ENCODE data around the gene SMIM41.

Gene SMIM41

DNA sequence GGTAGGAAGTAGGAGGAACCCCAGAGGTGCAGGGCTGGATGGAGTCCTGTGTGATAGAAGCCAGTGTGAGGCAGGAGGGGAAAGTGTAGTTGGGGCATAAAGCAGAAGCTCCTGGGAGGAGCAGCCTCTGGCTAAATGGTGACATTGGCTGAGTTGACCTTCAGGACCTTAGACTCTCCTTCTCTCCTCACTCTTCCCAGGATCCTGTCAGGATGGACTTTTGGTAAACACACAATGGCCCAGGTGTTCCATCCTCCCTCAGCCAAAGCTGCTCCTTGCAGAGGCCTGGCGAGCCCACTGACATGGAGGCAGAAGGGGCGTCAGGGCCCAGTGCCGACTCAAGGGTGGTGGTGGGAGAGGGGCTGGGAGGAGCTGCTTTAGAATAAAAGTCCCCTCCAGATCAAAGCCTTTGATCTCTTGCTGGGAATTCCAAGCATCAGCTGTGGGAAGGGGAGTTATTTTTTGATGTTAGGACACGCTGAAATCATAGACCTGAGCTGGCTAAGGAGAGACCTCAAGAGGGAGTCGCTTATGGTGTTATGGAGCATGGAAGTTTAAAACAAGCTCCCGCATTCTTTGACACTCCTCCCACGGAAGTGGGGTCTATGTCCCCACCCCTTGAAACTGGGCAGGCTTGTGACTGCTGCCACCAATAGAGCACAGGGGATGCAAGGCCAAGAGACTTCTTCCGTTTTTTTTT, 44.1 kb downstream of the SMIM41 start:
- DNase-seq, result peak; percentile 2

DNA sequence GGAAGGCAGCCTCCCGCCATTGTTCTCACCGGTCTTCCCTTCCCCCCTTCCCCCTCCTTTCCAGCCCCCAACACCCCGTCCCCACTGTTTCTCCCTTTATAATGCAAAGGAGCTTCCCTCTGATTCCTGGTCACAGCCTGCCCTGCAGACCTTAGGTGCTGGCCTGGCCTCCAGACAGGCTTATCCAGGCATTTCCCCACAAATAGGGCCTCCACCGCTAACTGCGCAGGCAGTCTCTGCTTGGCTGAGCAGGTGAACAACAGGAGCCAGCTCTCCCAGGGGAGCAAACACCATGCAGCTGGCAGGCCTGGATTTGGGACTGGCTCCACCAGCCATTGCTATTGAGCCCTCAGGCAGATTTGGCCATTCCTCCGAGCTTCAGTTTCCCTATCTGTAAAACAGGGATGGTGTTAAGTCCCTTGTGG, 46.0 kb downstream of the SMIM41 start:
- peak; percentile 6 for DNase-seq

DNA sequence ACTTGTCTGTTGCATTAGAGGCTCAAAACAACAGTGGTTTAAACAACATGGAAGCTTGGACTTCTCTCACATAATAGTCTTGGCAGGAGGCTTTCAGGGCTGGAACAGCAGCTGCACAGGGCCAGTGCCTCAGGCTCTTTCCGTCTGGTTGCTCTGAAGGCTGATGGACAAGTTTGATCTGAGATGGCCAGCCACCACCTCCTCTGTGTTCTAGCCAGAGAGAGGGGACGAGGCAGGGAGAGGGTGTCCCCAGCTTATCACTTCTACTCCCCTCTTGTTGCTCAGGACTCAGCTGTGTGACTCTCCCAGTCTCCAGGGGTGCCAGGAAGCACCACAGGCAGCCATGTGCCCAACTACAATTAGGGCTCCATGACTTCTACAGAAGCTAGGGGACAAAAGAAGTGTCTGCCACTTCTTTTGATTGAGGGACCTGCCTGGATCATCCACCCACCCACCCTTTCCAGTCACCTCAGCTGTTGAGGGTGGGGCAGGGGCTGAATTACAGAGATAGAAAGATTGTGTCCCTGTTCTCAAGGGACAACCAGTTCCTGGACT, 46.6 kb downstream of the SMIM41 start:
- DNase-seq, result peak; percentile 4

DNA sequence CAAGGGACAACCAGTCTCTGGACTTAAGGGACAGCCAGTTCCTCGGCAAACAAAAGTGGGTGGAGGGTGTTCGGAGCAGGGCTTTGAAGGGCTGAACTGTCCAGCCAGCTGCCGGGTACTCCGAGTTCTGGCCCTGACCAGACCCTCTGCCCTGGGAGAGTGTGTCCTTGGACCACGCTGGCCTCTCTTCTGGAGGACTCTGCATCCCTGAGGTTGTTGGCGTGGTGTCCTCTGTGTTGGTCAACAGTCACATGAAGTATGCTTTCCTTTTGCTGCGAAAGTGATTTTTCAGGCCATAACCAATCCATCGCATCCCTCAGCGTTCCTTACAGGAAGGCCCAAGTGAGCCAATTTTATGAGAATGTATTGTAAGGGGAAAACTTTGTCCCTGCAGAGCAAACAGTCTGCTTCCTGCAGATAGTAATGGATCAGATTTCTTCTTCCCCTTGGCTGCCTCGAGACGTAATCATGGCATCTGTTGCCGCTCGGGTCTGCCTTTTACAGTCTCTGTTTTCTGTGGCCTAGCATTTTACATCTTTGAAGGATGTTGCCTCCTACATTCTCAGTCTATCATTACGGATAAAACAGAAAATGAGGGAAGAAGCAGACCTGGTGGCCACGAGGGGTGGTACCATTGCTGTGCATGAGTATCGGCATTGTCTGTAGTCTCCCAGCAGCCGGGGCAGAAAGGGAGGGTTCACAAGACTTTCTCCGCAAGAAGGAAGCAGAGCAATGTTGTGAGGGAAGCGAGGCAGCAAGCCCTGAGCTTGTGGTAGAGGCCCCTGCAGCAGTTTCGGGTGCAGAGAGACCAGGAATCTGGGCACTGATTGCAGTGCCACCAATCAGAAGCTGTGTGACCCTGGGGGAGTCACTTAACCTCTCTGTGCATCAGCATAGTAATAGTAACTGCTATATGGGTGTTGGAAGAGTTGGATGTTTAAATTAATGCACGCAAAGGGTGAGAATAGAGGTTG, 47.4 kb downstream of the SMIM41 start:
- DNase-seq, result peak; percentile 2

DNA sequence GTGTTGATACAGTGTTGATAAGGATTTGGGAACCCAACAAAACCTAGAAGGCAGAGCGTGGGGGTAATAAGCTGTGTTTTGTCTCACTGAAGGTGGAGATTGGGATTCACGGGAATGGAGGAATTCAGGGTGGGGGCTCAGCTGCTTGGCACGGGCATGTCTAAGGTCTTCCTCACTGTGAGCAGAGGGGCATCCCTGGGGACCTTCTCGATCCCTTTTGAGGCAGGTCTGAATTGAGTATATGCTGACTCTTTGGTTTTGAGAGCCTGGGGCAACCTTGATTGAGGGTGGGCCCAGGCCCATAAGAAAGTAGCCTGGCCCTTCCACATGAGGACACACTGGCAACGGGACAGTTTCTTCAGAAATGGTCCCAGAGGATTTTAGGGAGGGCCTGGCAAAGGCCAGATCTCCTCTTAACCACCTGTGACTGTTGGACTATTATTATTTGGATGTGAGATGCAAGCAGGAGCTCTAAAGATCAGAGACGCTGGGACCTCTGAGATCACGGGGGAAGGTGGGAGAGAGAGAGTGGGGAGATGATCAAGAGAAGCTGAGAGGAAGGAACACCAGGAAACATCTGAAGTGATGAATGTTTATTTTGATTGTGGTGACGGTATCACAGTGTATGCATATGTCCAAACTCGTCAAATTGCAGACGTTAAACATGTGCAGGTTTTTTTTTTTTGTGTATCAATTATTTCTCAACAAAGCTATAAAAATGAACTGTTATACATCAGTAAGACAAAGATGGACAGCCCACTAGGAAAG, 48.4 kb downstream of the SMIM41 start:
- no peak for DNase-seq

DNA sequence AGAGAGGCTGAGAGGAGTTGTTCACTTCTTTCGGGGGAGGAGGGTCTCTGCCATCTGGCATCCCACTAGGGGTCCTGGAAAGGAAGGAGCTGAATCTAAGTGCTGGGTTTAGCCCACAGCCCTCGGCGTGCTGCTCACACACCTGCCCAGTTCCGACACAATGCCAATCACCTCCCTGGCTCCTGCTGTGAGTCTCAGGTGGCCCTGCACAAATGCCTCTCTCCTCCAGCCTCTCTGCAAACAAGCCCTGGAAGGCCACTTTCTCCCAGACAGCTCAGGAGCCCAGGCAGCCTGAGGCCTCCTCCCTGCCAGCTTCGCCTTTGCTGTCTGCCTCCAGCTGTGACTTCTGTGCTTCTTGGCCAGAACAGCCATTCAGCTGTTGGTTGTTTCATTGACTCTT, 51.2 kb downstream of the SMIM41 start:
- DNase-seq, result peak; percentile 7

DNA sequence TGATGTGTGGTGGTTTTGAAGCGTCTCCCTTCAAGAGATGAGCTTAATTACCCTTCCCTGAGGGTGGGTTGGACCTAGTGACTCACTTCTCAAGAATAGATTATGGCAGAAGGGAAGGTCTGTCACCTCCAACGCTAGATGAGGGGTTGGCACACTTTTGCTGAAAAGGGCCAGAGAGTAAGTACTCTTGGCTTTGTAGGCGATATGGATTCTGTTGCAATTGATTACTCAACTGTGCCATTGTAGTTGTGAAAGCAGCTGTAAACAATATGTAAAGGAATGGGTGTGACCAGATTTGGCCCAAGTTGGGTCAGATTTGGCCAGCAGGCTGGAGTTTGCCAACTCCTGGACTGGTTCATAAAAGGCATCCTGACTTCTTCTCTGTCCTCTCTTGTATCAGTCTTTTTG, 53.3 kb downstream of the SMIM41 start:
- no peak for DNase-seq

DNA sequence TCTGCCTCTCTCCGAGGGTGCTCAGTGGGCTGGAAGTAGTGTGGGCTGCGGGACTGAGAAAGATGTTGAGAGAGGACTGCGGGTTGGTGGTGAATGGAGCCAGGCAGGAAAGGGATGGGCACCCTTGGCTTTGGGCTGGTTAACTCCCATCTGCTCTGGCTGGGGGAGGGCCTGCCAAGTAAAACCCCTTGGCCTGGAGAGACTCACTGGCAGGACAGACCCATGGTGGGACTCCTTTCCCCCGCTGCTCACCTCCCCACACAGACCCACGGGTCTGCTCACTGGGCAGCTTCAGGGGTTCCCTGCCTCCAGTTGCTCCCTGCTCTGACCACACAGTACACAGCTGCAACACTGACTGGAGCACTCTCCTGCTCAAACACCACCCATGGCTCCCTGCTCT, 58.2 kb downstream of the SMIM41 start:
- DNase-seq, result peak; percentile 6

DNA sequence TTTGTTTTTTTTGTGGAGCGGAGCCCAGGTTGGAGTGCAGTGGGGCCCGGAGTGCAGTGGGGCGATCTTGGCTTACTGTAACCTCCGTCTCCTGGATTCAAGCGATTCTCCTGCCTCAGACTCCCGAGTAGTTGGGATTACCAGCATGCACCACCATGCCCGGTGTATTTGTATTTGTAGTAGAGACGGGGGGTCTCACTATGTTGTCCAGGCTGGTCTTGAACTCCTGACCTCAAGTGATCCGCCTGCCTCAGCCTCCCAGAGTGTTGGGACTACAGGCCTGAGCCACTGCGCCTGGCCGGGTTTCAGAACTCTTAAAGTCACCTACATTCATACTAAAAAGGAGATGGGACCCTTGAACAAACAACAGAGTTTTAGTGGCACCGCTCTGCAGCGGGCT, 59.6 kb downstream of the SMIM41 start:
- DNase-seq, result no peak

DNA sequence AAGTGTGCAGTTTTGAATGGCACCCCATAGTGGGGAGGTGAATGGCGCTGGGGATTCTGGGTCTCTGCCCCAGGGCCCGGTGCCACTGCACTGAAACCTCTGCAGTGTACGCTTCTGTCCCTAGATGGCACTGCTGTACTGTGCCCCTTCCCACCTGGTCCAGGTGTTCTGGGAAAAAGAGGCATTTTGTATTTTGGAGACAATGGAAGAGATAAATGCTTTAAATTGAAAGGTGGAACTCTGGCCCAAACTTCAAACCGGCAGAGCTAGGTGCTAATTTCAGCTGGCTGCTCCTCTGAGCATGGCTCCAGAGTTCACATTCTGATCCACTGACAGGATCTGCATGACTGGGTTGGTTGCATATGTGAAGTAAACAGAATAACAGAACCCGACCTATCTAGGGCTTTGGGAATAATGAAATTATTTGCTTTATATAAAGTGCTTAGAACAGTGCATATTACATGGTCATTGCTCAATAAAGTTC, 60.1 kb downstream of the SMIM41 start:
- peak; percentile 90 for DNase-seq

DNA sequence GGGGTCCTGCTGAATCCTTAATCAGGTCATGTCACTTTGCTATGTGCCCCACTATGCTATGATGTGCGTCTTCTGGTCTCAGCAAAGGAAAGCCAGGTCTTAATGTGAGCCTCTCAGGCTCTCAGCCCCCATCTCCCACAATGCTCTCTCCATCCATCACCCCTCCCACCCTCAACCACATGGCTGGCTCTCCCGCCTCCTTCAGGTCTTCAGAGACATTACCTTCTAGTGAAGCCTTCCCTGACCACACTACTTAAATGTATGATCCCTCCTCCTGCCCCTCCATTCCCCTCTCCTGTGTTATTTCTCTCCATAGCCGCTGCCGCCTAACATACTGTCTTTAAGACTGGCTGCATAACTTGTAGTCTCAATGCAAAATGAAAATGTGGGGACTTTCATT, 61.8 kb downstream of the SMIM41 start:
- DNase-seq, result no peak

DNA sequence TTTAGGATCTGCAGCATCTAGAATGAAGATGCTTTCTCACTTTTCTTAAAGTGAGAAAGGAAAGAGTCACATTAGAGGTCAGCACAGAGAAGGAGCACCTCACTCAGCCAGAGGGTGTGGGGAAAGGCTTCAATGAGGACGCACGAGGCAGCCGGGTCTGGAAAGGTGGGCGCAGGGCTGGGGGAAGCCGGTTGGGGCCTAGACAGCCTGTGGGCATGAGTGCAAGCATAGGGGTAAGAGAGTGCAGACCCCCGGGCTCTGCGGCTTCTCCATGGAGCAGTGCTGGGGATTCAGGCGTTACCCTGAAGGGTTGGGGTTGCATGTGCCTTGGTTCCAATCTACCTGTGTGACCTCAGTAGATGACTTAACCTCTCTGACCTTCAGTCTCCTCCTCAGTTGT, 62.4 kb downstream of the SMIM41 start:
- DNase-seq, result no peak

DNA sequence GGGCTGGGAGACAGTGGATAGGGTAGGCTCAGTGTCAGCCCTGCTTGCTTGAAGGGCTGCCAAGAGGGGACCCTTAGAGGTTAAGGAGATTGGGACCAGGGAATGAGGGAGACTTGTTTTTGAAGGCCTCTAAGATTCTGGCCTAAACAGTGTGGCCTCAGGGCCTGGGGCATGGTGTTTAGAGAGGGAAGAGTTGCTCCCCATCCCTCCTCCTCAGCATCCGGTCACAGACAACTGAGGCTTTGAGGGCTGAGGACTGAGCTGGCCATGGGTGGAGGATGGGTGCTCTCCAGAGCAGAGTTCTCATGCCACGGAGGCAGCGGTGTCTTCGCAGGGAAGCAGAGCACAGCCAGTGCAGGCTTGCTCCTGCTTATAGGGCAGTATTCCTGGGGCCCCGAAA, 62.9 kb downstream of the SMIM41 start:
- no peak for DNase-seq

DNA sequence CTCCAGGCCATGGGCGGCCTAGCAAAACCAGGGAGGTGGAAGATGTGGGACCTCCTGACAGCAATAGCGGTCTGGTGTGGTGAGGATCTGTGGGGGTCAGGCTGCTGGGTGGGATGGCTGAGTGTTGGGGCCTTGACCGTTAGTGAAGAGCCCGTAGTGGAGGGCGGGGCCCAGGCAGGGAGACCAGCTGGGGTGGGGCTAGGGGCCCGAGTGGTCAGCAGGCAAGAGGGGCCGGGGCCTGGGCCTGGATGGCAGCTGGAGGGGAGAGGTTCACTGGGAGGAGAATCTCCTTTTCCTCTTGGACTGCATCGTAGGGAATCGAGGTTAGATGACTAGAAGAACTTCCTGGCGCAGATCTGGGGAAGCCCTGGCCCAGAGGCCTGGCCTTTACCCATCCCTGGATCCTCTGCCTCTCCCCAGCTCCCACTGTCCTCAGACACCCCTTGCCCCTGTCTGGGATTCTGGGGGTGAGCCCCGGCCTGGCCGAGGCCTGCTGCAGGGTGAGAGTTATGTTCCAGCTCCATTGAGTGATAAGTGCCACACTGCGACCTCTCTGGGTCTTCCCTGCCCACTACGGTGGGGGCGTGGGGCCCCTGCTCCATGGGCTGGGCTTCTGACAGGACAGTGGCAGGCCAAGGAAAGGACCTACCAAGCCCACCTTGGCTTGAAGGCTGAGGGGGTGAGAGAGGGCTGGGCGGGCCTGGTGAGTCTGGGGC, 65.2 kb downstream of the SMIM41 start:
- DNase-seq, result no peak

DNA sequence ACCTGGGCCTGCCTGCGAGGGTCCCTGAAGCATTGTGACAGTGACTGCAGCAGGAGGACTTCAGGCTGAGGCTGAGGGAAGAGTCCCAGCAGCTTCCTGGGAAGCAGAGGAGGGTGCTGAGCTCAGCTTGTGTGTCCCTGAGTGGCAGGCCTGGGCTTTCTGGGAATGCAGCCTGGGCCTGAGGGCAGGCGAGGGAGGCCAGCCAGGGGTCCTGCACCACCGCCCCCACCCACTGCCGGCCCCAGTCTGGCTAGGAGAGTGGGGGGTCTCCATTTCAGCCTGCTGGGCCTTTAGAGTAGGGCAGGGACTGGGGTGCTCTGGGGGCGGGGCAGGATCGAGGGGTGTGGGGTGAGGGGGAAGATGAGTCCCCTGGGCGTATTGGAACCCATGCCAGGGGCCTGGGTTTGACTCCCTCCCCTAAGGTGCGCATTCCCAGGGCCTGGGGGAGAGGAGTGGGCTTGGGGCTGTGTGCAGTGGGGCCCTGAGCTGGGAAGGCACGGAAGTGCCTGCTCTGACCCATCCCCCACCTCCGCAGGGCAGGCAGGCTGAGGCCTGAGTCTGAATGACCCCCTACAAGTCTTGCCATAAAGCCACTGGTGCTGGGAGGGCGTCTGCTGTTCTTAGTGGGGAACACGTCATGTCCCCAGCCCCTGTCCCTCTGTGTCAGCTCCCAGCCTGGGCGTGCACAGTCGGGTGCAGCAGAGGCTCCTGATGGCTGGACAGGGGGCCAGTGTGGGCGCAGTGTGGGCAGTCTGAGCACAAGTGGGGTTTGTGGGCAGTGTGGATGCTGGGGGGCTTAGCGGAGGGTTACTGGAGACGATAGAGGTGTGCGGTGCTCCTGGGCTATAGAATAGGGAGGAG, 66.0 kb downstream of the SMIM41 start:
- DNase-seq, result no peak

DNA sequence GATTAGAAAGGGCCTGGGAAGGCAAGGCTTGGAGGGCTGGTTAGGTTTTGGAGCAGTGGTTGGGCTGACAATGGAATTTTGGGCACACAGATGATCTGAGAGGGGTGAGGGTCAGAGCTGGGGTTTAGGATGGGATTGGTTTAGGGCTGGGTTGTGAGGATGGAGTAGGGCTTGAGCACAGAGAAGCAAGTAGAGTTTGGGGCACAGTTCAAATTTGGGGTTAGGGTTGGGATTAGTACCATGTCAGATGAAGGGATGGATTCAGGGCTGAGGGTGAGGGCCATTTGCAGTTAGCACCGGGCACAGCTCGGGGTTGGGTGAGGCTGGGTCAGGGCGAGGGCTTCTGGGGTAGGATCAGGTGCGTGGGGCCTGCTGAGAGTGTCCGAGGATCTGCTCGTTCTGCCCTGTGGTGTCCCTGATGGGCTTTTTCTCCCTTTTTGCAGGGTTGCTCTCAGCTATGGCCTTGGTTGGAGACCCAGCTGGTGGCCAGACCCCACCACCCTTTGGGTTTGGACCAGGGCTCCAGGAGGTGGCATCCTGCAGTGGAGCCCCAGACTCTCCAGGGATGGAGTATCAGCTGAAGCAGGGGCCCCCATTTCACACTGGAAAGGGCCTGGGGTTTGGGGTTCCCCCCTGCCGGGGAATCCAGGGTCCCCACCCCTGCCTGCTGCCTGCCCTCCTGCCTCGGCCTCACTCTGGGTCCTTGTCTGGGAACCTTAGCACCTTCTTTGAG, 66.8 kb downstream of the SMIM41 start:
- no peak for DNase-seq

DNA sequence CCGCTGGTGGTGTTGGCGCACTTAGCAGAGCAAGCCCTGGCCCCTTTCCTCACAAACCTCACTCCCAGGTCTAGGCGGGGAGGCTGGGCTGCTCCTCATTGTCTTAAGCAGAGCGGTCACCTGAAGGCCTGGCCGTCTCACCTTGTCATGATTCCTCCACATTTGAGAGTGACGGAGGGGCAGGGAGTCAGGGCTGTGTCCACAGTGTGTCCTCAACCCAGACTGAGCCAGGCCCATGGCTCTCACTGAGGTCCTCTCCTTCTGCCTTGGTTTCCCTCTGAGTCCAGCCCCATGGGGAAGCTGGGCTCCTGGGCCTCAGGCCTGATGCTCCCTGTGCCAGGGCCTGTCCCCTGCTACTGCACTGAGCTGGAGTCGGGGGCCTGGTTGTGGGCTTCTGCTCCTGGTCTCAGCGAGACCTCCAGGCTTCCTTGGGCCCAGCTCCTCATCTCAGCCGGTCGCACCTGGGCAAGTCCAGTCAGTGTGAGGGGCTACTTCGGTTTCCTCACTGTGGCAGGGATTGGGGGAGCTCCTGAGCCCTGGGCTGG, 67.4 kb downstream of the SMIM41 start:
- no peak for DNase-seq

DNA sequence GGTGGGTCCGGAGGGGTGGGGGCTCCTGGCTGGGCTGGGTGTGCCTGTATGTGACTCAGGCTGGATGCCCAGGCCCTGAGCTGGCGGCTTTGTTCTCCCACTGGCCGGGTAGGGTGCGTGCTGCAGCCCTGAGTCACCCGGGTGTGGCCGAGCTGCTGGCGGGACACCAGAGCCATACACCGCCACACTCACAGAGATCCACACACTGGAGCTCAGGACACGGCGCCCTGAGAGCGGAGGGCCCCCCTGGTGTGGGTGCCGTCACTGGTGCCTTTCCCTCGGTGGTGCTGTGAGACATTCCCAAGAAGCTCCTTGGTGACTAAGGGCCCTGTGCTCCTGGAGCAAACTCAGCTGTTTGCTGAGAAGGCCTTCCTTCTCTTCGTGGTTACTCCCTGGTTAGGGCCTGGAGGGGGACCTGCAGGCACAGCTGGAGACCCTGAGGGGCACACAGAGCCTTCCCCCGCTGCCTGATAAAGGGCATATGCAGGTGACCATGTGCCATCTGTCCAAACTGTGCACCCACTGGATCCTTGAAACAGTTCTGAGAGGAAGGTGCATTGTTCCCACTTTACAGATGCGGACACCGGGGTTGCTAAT, 68.0 kb downstream of the SMIM41 start:
- DNase-seq, result peak; percentile 93

DNA sequence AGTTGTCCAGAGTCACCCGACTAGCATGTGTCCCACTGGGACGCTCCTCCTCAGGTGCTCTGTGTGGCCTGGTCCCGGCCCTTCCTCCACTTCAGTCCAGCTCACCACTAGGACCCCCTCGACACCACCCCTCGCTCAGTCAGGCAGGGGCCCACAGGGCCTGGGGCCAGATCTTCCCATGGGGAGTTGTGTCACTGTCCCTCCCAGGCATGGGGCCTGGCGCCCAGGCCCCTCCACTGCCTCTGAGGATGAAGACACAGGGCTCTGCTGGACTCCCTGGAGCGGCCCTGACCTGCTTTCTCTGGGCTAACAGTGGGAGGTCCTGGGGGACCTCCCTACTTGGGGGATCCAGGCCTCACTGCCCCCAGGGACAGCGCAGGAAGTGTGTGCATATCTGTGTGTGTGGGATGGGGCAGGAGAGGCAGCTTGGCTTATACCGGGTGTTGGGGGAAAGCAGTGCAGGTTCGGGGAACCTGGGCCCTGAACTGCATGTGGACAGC, 68.5 kb downstream of the SMIM41 start:
- no peak for DNase-seq

Data from 8988T (cell line).